Hematopoietic multipotent progenitor cell (in vitro differentiated cells): ENCODE results near the gene HAO2. TPM values are rescaled to one million over a fixed set of nuclear protein-coding genes. Genes with fewer than 3 reads are reported as not detected.
"Not testable (repeated sequence)": the region's sequence is repeated elsewhere in the genome, so short reads cannot be mapped to it uniquely, and the experiment has no call there.

Source experiments
- DNase-seq, 3 donors: peaks; one replicate each; pipeline ENCODE4 v3.0.0-alpha.2; 2011 to 2015; ENCODE audit warnings: low read depth in 2 of 3, low spot score in 2 of 3
- total RNA-seq: library from RNA; depleted of rRNA; stranded (reverse); fragments of >200 nt; gene quantifications from one replicate; pipeline ENCODE4 v1.2.3, GENCODE V29; 2012

HAO2 gene
- not detected for total RNA-seq

DNA sequence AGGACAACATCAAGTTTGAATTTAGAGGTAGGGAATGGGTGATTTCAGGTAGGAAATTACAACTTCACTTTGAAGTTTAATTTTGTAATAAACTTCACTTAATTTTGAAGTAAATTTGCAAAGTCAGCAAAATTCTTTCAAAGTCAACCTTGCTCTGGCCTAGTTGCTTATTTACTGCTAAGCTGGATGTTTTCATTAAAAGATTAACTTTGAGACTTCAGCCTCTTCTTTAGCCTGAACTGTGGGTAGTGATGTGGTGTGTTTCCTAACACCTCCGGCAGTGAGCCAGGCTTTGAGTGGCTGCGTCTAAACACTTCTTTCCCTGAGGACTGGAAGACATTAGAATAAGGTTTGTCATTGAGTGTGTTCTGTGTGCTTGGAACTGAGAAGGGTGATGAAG lies at the start of gene HAO2:
Gene HAO2, plus strand, starts transcription at position 232 of the 400 bp plus-strand sequence. CDS start 12,301 bp downstream, outside the sequence.
- no peak for DNase-seq

GRCh38 chr1:119320100-119320499 lies 48.5 kb upstream of the HAO2 start:
- DNase-seq: no peak

- no peak for DNase-seq
Measured at GRCh38 chr1:119321666-119322419, 46.7 kb upstream of the HAO2 start.

DNA sequence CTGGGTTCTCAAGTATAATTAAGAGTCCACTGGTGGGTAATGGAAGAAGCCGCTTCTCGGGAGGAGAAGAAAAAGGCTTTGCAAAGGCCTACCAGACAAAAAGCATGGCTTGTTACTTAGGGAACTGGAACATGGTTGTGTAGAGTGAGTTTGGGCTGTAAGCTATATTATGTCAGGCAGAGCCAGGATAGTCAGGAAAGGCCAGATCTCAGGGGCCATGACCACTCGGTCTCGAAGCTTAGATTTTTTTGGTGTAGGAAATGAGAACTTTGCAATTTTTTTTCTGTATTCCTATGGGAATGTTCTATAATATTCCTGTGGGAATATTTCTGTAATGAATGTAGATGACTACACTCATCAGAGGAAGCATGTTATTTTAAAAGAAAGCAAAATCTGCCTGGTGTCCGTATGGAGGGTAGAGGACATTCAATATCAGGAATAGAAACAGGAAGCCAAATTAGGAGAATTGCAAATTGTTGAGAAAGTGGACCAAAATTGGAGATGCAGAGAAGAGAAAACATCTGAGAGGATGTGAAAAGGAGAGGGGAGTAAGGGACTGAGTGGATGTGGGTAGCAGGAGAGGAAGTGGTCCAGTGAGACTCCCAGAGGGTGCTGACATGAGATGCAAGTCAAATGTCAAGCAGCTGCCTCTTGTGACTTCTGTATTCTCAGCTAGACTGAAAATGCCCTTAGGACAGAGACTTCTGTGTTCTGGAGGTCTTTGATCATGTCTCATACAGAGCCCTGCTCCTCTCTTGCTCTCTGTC lies 45.2 kb upstream of the HAO2 start:
- DNase-seq: peak in 1 of 3 donors; percentile 18

DNA sequence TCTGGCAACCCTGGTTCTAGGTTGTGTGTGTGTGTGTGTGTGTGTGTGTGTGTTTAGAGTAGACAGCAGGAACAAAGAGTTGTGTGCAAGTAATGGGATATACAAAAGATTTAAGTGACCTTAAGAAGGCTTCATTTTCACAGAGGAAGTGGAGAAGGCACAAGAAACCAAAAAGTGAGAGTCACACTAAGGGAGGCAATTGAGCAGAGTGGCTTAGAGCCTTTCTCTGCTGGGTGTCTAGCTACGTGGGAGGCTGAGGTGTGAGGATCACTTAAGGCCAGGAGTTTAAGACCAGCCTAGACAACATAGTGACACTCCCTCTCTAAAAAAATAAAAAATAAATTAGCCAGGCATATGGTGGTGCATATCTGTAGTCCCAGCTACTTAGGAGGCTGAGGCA lies 44.4 kb upstream of the HAO2 start:
- no peak for DNase-seq

- DNase-seq: no peak
Measured at GRCh38 chr1:119326251-119326650, 42.3 kb upstream of the HAO2 start.

- DNase-seq: peak in 1 of 3 donors; percentile 24
Measured at GRCh38 chr1:119327094-119327449, 41.5 kb upstream of the HAO2 start.

- peak in 2 of 3 donors; percentile 40 to 58 for DNase-seq
Measured at GRCh38 chr1:119327450-119328155, 41.0 kb upstream of the HAO2 start.

DNA sequence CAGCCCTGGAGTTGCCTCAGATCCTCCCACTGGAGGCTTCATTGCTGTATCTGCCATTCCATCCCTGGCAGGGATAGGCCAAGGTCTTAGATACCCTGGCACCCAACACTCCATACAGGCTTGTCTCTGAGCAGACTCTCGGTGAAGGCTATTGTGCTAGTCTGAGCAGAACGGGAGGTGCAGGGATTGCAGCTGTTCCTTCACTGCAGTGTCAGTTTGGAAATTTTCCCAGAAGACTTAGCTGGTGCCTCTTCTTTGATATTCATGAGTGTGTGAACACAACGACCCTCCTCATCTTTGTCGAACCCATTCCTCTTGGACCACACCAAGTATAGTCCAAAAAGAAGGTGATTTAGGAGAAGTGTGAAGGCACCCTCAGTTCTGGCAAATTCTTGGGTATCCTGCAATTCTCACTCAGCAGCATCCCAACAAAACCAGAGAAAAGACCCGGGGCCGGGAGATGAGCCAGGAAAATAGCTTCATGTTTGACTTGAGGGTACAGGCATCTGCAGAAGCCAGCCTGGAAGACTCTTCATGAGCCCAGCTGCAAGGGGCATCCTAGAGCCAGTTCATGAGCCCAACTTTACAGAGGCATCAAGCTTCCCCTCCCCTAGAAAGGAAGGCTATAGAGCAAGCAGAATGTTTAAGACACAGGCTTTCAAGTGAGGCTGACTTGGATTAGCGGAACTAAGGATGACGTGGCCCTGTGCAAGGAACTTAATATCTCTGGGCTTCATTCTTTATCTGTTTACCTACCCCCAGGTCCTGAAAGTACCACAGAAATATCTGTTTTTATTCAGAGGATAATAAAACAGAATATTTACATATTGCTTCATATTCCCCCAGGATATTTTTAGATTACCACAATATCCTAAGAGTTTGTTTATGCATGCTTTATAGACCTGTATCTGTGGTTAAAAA lies 38.8 kb upstream of the HAO2 start:
- DNase-seq: no peak

DNA sequence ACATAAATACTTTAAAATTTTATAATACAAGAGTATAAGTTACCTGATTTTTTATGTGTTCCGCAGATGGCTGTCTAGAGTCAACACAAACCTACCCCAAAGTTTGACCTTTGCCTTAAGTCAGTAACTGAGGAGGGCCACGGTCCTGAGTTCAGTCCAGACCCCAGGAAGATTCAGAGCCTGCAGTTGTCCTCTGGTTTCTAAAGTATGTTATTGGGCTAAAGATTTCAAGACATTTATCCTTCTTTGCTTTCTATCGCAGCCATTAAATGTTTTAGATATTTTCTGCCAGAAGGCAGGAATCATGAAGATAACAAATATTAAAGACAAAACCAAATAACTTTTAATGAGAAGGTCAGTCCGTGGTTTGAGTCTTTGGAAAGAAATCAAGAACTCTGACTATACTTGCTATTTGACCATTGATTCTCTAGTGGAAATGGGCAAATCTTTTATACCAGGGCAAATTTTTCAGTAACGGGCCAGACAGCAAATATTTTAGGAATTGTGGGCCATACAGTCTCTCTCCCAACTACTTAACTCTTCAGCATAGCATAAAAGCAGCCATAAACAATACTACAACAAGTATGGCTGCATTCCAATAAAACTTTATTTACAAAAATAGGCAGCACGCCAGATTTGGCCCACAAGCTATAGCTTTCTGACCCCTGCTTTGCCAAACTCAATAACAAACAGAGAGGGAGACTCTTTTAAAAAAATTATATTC lies 38.0 kb upstream of the HAO2 start:
- DNase-seq: no peak

- DNase-seq: no peak
Measured at GRCh38 chr1:119331190-119331515, 37.4 kb upstream of the HAO2 start.

- DNase-seq: no peak
Measured at GRCh38 chr1:119331915-119332314, 36.7 kb upstream of the HAO2 start.

GRCh38 chr1:119332622-119333021 lies 36.0 kb upstream of the HAO2 start:
- no peak for DNase-seq

DNA sequence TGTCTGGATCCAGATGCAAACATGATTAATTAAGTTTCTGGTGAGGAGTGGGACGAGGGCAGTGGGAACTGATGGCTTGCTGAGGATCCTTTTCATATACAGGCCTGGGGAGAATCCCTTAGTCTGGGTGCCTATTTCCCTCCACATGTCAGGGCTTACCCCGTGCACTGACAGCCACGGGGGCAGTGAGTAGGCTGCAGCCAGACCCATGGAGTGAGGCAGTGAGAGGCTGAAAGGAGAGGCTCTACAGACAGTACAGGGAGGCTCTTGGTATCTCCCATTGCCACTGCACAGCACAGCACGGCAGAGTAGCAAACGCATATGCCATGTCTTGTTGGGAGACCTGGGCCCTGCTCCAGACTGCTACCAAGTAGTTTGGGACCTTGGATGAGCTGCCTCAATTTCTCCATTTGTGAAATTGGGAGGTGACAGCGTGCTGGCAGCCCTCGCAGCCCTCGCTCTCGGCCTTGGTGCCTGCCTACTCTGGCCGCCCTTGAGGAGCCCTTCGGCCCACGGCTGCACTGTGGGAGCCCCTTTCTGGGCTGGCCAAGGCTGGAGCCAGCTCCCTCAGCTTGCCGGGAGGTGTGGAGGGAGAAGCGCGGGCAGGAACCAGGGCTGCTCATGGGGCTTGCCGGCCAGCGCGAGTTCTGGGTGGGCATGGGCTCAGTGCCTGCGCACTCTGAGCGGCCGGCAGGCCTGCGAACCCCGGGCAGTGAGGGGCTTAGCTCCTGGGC lies 35.3 kb upstream of the HAO2 start:
- DNase-seq: no peak

GRCh38 chr1:119333897-119334250 lies 34.7 kb upstream of the HAO2 start:
- not testable (repeated sequence) for DNase-seq

- no peak for DNase-seq
Measured at GRCh38 chr1:119336848-119337247, 31.7 kb upstream of the HAO2 start.

DNA sequence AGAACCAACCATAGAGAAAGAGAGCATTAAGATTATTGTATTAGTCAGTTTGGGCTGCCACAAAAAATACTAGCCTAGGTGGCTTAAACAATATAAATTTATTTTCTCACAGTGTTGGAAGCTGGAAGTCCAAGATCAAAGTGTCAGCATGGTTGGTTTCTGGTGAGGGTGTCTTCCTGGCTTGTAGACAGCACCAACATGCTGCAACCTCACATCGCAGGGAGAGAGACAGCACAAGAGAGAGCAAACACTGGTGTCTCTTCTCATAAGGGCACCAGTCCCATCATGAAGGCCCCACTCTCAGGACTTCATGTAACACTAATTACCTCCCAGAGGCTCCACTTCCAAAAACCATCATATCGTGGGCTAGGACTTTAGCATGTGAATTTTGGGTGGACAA lies 30.6 kb upstream of the HAO2 start:
- DNase-seq: no peak

DNA sequence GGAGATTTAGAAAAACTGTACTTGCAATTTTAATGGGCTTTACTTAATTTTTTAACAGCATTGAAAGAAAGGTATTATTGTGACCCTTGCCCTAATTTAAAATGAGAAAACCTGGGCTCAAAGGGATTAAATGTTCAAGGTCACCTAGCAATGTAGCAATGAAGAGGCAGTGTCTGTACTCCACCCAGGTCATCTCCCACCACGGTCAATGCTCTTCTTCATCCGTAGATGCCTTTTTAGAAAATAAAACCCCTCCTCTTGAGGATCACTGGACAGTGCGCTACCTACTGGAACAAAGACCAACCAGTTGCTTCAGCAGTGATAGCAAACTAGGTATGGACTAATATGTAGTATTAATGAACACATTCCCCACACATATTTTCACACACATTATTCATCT lies 29.8 kb upstream of the HAO2 start:
- no peak for DNase-seq

DNA sequence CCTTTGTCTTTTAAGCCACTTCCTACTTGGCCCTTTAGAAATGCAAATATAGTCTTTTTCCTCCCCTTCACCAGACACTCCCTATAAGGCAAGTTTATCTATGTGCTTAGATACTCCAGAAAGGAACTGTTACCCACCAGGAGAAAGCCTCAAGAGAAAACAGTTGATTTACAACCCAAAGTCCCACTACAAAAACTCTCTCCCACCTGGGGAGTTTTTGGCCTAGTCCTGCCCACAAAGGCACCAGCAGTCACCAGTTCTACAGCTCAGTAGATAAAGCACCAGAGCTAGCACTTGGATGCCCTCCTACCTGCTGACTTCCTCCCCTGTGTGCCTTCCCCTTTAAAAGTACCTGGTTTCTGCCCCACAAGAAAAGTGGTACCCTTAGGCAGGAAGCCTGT lies 27.7 kb upstream of the HAO2 start:
- DNase-seq: no peak
